IPS-18c (cell line): ENCODE results near the gene PELI2.

ENCODE experiments used
- H3K4me3 ChIP-seq: 2 replicates; pipeline ENCODE4 v1.7.0; 2013; ENCODE audit warnings: low read depth, mild to moderate bottlenecking, low read length, moderate library complexity; ENCODE audit not compliant: insufficient read depth
- H3K9me3 ChIP-seq: one replicate; pipeline ENCODE4 v1.6.1; 2013; ENCODE audit warnings: mild to moderate bottlenecking, low read length, moderate library complexity; ENCODE audit not compliant: control insufficient read depth, insufficient read depth

Gene PELI2

DNA sequence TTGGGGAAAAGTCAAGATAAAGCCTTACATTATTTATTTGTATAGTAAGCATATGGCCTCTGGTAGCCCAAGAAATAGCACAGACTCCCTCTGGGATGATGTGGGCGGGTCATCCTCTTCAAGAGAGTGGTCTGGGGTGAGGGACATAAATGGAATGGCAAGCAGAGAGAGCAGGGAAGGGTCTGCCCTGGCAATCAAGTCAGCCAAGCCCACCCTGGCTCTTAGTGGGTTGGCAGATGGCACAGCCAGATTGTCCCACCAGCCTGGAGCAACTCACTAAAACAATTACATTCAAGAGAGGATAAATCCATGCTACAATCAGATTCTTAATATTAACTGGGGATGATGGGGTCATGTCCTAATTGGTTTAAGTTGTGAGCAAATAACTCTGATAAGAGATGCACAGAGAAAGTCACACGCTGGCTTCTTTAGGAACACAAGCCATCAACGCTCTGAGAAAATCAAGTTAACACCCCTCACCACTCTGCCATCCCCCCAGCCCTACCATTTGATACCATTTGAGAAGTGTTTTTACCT is 2.8 kb upstream of the PELI2 start:
- no peaks in the 10 kb centered on the region for H3K9me3 ChIP-seq
- H3K4me3 ChIP-seq, result no peak overlapping the region

DNA sequence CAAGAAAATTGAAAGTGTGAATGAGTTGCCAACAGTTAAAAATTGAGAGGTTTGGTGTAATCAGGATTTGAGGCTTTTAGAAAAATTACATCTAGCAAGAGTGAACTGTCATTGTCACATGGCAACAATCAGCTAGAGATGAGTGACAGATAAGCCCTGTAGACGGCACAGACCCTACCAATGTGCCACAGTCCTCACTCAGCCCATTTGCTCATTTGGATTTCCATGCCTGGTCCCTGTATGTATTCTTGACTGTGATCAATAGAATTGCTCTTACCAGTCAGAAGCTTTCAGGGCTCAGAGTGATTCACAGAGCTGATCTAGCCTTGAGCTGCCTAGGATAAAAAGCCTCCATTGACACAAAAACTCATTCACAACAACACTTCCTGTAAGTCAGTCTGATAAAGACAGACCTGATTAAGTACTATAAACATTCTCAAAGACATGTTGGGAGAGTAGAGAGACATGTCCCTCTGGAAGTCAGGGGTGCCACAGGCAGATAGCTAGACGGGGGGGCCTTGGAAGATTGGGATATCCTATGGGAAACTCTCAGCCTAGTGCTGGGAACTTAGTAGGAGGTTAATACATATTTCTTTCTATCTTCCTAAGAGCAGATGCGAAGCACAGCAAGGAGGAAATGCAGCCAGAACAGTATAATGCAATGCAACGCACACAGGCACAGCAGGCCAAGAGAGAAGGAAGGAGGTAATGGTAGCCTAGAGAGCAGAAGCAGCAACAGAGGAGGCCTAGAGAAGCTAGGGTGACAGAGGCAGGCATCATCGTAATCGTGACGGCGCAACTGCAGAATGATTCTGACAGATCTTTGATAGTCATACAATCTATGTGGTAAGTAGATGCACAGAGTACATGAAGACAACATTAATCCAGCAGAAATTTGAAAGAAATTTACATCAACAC is 2.0 kb upstream of the PELI2 start:
- no peak overlapping the region for H3K4me3 ChIP-seq
- H3K9me3 ChIP-seq, result no peaks in the 10 kb centered on the region

DNA sequence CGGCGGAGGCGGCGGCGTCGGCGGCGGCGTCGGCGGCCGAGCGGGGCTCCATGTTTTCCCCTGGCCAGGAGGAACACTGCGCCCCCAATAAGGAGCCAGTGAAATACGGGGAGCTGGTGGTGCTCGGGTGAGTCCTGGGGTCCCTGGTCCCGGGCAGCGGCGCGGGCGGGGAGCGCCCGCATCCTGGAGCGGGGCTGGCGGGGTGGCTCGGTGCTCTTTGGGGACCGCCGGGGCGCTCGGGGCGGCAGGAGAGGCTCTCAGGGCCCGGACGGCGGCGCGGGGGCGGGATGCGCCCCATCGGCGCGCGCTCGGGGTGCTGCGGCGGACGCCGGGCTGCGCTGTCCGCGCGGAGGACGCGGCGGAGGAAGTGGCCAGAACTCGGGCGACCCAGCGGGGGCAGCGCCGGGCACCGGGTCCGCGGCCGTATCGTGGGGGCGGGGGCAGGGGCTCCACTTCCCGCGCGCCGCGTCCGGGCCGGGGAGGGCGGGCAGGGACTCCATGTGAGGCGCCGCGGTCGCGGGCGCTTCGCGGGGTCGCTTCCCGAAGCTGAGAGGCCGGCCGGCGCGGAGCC is 485 bp downstream of the PELI2 start:
- no peaks in the 10 kb centered on the region for H3K9me3 ChIP-seq
- peak overlapping the region; percentile 69 for H3K4me3 ChIP-seq

DNA sequence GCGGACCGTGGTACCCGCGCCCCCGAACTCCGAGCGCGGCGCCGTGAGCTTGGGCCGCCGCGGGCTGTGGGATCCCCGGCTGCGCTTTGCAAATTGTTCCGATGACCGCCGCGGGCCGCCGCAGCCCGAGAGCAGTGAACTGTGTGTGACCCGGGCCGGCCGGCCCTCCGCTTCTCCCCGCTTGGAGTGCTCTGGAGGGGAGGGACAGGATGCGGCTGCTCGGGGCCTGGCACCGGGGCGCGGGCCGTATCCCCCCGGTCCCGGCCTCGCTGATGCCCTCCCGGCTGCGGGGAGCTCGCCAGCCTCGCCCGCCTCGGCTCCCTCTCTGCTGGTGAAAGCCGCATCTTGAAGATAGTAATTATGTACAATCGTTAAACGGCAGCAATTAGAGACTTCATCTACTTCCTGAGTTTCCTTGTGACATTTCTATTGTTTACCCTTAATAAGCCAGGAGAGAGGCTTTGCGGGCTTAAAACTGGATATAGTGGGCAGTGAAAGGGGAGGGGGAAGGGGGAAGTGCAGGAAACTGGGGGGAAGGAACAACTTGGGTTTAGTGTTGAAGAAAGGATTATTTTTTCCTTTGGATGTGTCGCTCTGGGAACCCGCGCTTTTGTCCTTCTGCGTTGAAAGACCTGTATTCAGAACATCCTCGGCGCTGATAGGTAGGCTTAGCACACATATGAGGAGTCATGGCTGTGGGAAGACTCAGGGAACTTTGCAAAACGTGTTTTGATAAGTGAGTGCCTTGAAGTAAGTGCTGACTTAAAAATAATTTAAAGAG is 1.2 kb downstream of the PELI2 start:
- H3K9me3 ChIP-seq, result no peaks in the 10 kb centered on the region
- H3K4me3 ChIP-seq, result peak overlapping the region; percentile 69

DNA sequence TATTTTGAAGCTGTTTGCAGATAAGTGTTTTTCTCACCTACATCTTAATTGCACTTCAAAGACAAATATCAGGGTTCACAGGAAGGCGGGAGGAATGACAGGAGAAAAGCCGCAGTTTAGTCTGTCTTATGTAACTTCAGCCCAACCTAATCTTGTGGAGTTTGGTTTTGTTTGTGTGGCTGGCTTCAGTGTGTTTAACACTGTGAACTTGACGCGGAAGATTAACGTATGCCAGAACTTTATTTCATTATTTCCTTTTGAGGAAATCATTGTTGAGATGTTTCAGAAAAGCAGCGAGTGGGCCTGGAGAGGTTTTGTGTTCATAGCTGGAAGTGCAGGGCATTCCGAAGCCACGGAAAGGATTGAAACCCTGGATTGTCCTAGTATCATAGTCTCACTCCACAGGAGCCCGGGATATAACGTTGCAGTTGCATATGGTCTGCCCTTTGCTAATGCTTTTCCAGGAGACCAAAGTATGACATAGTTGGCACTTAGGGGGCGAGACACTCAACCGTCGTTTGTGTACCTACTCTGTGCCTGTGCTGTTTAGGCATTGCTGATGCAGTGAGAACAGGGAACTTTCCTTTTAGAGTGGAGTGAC is 2.0 kb downstream of the PELI2 start:
- Histone ChIP-seq H3K9me3 (no peaks in the 10 kb centered on the region), H3K4me3 (peak overlapping the region; percentile 69; the same call in 1 of the 2 replicates)

DNA sequence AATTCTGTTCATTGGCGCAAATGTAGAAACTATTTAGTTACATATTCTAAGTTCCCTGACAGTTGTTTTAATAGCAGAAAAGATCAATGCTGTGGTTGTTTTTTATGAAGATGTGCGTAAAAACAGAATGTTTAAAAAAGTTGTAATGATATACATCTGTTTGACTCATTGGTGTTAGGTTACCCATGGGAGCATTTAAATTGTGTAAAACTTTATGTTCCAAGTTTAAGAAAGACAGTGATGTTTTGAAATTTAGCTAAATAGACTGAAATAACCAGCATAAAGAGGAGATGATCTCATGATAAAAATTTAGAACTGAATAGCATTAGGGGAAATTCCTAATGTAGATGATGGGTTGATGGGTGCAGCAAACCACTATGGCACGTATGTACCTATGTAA is 3.6 kb downstream of the PELI2 start:
- no peak overlapping the region for H3K4me3 ChIP-seq
- H3K9me3 ChIP-seq, result no peaks in the 10 kb centered on the region

DNA sequence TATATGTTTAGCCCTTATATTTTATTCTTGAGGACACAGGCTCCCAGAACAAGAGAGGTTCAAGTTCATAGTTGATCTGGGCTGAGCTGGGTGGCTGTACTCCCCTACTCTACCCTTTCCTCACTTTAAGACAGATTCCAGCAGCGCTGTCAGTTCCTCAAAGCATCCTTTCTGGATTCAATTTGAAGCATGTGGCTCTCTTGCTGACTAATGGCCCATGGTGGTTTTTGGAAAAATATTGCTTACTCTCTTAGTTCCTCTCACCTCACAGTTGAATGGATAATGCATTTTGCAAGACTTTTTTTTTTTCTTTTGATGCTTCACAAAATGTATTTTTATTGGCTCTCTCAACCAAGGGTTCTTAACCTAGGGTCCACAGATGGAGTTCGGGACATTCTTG is 4.1 kb downstream of the PELI2 start:
- no peaks in the 10 kb centered on the region for H3K9me3 ChIP-seq
- no peak overlapping the region for H3K4me3 ChIP-seq

DNA sequence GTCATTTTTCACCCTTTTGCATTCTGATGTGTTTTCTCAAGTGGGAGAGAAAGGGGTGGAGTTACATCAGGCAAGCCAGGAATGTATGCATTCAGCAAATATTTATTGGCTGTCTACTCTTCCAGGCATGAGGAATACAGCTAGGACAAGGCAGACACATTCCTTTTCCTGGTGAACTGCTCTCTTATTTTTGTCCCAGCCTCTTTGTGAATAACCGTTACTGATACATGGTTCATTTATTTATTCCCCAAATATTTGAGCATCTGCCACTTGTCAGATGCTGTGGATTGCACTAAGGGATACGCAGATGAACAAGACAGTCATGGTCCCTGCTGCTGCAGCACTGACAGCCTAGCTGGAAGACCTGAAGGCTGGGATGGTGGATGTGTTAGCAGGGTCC is 6.1 kb downstream of the PELI2 start:
- H3K4me3 ChIP-seq, result no peak overlapping the region
- H3K9me3 ChIP-seq, result no peaks in the 10 kb centered on the region

DNA sequence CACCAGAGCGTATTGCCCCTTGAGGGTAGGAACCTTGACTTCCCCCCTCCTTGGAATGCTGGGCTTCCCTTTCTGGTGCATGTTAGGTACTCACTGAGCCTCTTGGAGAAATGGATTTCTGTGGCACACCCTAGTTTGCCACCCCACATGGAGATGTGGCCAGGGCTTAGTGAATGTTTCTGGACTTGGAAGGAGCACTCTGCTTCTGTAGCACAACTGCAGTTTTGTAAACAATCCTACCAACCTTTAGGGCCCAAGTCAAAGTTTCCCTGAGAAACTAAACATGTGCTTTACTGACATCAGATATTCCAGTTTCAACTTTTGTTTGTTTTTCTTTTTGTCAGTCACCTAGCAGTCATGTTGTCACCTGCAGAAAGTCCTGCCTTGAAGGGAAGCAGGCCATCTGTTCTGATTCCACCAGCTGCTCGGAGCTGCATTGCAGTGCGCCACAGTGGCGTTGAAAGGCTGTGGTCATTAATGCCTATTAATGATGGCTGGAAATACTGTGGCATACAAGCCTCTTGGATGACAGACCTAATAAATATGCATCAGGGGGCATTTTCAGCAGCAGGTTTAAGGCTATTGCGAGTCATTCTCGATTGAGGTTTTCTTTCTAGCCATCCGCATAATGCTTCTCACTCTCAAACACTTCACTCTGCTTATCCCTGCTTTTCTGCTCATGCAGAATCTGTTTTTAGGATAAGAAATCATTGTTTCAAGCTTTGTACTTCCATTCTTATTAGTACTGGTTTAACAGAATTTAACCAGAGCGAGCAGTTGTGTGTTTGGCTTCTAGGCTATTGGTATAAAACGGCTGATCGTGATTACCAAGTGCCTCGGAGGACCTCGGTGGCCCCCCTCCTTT is 7.8 kb downstream of the PELI2 start:
- no peak overlapping the region for H3K4me3 ChIP-seq

DNA sequence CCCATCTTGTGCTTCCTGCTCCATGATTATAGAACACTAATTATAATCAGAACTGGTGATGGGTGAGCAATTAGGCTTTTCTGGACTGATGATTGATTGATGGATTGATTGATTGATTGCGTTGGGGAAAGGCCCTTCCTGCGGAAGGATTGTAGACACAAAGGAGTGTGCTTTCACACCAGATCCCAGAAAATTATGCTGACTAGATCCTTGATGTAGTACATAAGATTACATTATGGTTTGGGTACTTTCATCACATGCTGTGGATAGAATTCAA is 8.4 kb downstream of the PELI2 start:
- H3K4me3 ChIP-seq, result no peak overlapping the region
- H3K9me3 ChIP-seq, result no peaks in the 10 kb centered on the region

More for the DNA sequence above, 7.8 kb downstream of the PELI2 start:
- no peaks in the 10 kb centered on the region for H3K9me3 ChIP-seq

DNA sequence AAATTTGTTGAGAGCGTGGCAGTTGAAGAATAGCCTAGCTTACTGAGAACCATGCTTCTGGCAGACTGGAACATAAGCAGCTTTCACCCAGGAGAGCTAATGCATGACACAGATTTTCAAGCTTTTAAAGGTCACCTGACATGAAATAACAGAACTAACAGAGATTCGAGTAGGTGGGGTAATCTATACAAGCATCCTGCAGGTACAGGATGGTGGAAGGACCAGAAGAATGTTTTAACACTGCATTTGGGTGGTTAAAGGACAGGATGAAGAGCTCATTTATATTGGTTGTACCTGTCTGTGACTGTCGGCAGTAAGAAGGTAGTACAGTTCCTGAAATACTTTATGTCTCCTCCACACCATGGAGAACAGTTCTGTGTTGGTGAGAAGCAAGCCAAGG is 8.9 kb downstream of the PELI2 start:
- Histone ChIP-seq H3K9me3 (no peaks in the 10 kb centered on the region), H3K4me3 (no peak overlapping the region)

DNA sequence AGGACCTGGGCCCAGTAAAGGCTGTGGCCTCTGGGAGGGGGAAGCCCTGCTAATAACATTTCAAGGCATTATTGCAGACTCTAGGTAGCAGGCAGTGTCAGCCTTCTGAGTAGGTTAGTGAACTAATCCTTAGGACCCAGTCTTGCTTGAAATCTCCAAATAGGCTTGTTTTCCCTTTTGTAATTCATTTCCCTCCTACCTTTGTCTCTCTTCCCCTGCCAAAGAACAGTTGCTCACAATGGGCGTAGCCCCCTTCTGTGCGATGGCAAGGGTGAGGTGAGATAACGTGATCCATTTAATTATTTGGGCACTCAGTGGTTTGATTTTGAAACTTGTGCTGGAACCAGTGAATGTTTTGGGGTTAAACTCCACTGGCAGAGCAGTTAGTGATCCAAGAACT is 10.9 kb downstream of the PELI2 start:
- no peaks in the 10 kb centered on the region for H3K9me3 ChIP-seq
- H3K4me3 ChIP-seq, result no peak overlapping the region

DNA sequence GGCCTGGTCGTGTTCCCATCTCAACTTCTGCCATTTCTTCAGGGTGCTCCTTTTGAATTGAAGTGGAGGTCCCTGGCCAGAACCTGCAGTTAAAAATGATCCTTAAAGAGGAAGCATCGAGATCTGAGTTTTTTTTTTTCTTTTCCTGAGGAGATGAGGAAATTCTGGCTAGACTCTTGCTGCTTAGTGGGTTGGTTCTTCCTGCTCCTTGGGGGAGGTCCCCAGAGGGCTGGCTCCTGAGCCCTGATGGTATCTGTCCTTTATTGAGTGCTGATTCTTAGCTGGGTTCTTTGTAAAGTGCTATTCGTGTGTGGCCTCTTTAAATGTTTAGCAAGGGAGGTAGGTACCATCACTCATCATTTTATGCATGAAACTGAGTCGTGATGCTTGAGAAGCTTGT is 11.7 kb downstream of the PELI2 start:
- no peaks in the 10 kb centered on the region for H3K9me3 ChIP-seq
- no peak overlapping the region for H3K4me3 ChIP-seq

DNA sequence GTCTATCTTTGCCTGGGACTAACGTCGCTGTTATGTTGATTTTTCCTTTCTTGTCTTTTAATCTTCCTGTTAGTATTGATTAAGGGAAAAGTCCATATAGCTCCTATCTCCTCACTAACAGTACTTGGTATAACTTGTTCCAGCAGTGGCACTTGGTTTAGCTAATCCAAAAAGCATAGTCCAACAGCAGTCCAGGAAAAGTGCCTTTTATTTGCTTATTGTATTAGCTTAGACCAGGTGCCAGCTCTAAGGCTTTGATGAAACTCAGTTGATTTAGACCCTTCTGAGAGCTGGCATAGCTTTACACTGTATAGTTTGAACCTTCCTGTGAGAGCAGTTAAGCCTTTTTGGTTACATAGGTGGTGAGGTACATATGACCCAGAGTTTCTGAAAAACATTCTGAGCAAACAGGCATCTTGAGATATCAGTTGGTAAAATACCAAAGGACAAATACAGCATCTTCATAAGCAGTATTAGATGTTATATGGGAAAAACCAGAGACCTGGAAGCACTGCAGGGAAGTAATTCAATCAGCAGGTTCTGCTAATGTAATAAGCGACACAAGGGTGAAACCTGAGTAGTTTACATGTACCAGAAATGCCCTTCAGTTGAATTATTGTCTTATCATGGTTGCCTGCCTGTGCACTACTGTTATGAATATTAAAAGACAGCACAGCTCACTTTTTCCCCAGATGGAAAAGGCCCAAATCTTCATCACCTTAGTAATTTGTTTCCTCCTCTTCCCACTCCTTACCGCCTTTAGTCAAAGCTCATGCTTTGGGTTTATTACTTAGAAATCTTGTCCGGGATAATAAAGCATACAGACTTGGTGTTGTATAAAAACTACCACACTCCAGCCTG is 13.0 kb downstream of the PELI2 start:
- H3K4me3 ChIP-seq, result no peak overlapping the region
- H3K9me3 ChIP-seq, result no peaks in the 10 kb centered on the region

DNA sequence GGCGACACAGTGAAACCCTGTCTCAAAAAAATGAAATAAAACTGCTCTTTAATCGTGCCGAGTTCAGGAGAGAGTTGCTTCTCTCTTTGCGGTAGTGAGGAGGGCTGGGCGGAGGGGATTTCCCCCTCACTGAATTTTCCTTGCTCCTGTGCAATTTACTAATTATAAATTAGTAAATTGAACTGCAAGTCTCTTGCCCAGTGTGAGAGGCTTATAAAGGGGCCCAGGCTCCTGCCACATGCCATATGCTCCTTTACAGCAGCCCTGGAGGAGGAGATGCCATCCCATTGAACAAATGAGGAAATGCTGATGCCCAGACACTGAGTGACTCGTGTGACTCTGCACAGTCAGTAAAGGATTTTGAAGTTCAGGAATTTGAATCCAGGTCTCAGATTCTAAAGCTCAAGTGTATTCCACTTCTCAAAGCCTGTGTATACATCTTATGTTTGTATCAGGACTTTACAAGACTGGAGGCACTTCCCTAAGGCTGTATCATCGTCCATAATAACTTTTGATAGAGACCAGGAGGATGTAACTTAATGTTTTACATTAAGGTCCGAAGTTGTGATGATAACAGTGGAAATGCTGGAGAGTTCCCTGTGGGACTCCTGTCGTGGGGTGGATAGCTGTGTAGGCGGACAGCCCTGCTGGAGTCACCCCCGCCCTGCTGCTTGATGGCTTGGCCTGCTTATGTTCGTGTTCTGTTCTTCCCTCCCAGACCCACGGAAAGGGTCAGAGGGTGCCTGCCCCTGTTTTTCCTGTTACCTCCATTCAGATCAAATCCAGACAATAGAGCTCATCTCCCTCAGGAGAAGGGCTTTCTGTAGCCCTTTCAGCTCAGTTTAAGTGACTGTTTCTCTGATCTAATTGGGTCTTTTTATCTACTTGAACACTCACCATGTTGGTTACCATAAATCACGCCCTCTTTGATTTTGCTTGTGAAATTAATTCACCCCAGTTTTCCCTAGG is 13.9 kb downstream of the PELI2 start:
- H3K4me3 ChIP-seq, result no peak overlapping the region

More for the DNA sequence above, 13.9 kb downstream of the PELI2 start:
- H3K9me3 ChIP-seq, result no peaks in the 10 kb centered on the region
